NOMO-1 (cell line): Measurements from ENCODE around the gene HIVEP3.

ENCODE experiments used
- DNase-seq, 2 experiments: peaks; one replicate each; lab custom pipeline; 2025; ENCODE audit not compliant: unreplicated experiment in 2 of 2; lab: John Stamatoyannopoulos, UW

Gene HIVEP3

DNA sequence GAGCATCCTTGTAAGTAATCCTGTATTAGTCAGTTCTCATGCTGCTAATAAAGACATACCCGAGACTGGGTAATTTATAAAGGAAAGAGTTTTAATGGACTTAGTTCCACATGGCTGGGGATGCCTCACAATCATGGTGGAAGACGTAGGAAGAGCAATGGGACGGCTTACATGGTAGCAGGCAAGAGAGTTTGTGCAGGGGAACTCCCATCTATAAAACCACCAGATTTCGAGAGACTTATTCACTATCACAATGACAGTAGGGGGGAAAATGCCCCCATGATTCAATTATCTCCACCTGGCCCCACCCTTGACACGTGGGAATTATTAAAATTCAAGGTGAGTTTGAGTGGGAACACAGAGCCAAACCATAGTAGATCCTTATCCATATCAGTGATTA lies 124.7 kb downstream of the HIVEP3 start:
- no peak for DNase-seq

GRCh38 chr1:41792485-41792770 lies 126.3 kb downstream of the HIVEP3 start:
- DNase-seq = no peak

GRCh38 chr1:41791667-41792484 lies 126.8 kb downstream of the HIVEP3 start:
- DNase-seq = no peak

DNA sequence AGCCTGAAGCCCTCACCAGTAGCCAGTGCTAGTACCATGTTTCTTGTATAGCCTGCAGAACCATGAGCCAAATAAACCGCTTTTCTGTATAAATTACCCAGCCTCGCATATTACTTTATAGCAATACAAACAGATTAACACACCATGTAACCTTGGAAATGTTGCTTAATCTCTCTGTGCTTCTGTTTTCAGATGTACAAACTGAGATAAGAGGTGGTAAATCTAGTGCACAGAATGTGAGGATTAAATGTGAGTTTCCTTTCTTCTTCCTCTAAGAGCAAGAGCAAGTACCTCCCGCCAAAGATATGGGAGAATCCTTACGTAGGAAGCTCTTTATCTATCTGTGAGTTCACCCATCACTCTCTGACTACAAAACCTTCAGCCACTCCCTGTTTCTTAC lies 128.4 kb downstream of the HIVEP3 start:
- DNase-seq = peak in 1 of 2 experiments; percentile 35

GRCh38 chr1:41789661-41790330 lies 128.9 kb downstream of the HIVEP3 start:
- peak in 1 of 2 experiments; percentile 60 for DNase-seq

DNA sequence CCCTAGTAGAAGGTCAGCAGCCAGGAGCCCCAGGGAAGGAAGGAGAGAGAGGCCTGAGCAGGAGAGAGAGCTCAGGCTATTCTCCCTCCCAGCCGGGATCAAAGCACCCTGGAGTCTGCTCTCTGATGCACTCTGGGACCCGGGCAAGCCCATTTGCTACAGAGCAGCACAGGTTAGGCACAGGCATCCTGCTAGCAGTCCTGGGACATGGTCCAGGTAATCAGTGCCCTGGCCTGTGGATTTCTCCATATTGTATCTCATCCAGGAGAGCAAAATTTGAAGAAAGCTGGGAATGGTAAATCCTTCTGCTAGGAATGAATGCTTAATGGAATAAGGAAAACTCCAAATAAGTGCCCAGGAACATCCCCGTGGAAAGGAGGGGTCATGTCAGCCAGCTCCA lies 130.3 kb downstream of the HIVEP3 start:
- no peak for DNase-seq

DNA sequence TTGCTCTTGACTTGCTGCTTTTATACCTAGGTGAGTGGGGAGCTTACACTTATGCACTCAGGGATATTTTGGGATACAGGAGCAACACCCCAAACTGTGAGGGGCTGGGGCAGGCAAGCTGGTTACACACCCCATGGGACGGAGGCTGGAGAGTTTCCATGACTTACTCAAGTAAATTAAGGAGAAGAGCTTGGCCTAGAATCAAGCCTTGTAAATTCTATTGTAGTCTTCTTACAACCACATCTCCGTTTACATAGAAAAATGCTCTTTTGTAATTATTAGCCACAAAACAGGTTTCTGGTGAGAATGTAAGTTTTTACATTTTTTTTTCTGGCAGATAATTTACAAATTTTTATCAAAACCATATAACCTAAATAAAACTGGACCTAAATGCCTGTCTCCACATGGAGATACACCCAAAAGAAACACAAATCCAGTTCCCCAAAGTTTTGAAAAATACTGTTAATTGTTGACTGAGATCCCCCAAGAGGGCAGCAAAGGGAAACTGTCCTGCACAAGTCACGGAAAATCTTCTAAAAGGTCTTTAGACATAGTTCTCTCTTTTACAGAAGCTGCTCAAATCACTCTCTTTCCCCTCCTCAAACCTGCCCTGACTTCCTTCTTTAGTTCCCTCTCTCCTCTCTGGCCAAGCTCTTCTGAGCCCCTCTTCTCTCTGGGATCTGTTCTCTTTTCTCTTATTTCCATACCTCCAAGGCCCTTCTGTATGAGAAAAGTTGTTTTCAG lies 134.0 kb downstream of the HIVEP3 start:
- DNase-seq = peak; percentile 63 to 73

DNA sequence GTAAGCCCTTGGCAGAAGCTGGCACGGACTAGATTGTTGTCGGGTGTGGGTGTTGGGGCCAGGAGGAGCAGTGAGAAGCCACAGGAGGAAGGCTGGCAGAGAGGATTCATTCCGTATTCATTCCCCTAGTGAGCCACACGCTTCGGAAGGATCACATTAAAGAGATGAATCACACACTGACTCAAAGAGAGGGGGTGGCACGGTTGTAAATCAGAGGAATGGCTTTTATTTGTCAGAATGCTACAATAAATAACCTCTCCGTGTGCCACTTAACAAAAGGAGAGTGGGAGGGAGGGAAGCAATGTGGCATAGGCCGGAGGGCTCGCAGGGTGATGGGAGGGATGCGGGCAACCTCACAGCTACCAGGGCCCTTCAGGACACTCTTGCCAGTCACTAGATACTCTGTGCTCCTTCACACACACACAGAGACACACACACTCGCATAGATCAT lies 135.5 kb downstream of the HIVEP3 start:
- peak in 1 of 2 experiments; percentile 42 for DNase-seq

DNA sequence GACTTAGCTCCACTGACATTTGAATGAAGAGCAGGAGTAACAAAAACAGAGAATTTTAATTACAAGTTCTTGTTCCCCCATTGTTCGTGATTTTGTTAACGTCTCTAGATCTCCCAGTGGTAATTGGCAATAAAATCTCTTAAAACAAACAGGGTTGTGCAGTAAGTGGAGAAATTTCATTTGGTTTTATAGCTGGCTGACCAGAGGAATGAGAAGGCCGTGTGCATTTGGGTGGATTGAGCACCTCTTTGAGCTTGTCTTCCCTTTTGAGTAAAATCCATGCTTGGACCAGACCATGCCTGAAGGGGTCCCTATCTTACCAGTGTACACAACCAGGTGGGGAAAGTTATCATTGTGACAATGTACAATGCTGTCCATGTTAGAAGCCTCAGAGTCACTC lies 137.8 kb downstream of the HIVEP3 start:
- DNase-seq = no peak

- no peak for DNase-seq
Measured at GRCh38 chr1:41780322-41780721, 138.4 kb downstream of the HIVEP3 start.

DNA sequence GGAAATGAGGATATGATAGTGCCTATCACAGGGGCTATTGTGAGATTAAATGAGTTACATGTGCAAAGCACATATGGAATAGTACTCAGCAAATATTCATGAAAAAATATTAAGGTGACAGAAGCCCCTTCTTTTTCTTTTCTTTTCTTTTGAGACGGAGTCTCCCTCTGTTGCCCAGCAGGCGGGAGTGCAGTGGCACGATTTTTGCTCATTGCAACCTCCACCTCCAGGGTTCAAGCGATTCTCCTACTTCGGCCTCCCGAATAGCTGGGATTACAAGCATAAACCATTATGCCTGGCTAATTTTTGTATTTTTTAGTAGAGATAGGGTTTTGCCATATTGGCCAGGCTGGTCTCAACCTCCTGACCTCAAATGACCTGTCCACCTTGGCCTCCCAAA lies 139.4 kb downstream of the HIVEP3 start:
- DNase-seq = no peak

- DNase-seq = no peak
Measured at GRCh38 chr1:41777695-41778094, 141.0 kb downstream of the HIVEP3 start.

- no peak for DNase-seq
Measured at GRCh38 chr1:41776891-41777441, 141.8 kb downstream of the HIVEP3 start.

GRCh38 chr1:41775956-41776585 lies 142.7 kb downstream of the HIVEP3 start:
- DNase-seq = no peak

DNA sequence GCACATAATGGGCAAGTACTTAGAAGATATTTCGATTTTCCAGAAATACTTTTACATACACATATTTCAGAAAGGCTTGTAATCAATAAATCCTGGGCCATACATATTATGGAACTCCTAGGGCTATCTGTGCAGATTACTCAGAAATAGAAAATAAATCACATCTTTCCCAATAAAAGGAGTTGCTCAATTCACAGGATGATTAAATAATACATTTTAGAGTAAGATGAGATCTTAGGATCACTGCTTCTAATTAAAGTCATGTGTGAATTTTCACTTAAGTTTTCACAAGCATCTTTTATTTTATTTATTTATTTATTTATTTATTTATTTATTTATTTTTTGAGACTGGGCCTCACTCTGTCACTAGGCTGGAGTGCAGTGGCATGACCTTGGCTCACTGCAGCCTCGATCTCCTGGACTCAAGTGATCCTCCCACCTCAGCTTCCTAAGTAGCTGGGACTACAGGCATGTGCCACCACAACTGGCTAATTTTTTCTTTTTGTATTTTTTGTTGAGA lies 144.2 kb downstream of the HIVEP3 start:
- DNase-seq = no peak

- no peak for DNase-seq
Measured at GRCh38 chr1:41773842-41774241, 144.9 kb downstream of the HIVEP3 start.

GRCh38 chr1:41773144-41773591 lies 145.6 kb downstream of the HIVEP3 start:
- DNase-seq = no peak

DNA sequence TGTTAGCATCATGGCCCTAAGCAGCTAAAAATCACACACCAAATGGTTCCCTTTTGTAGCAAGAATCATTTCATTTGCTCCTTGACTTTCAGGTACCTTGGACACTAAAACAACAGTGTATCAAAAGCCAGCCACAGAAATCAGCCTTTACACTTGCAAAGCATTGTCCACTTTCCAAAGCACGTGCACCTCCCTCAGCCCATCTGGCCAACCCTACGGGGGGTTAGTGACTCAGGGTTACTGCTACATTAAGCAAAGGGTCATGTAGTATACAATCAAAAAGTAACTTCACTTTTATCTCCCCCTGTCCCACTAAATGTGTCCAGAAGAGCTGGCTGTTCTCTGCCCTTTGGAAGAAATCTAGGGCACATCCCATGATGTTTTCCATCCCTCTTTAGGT lies 149.7 kb downstream of the HIVEP3 start:
- DNase-seq = no peak

GRCh38 chr1:41768583-41768982 lies 150.1 kb downstream of the HIVEP3 start:
- peak; percentile 79 to 89 for DNase-seq
